Fibroblast of lung (primary cell): ENCODE results near the gene ZNF319.

ENCODE experiments used
- EZH2 ChIP-seq: IDR thresholded peaks from 2 replicates; pipeline ENCODE4 v1.5.1; 2012; ENCODE audit warnings: low read length, control low read depth, mild to moderate bottlenecking; ENCODE audit errors: missing control alignments
- TF ChIP-seq, protein P1 (sequence below), 2 donors: IDR thresholded peaks in 1 of 2; conservative IDR thresholded peaks in 1 of 2; 1 replicate in 1 of 2; 2 replicates in 1 of 2; pipeline ENCODE4 v1.5.1; 2011 to 2012; ENCODE audit warnings: low read length in 2 of 2, control low read depth in 1 of 2, inconsistent platforms in 1 of 2, low read depth in 1 of 2, mild to moderate bottlenecking in 1 of 2

DNA sequence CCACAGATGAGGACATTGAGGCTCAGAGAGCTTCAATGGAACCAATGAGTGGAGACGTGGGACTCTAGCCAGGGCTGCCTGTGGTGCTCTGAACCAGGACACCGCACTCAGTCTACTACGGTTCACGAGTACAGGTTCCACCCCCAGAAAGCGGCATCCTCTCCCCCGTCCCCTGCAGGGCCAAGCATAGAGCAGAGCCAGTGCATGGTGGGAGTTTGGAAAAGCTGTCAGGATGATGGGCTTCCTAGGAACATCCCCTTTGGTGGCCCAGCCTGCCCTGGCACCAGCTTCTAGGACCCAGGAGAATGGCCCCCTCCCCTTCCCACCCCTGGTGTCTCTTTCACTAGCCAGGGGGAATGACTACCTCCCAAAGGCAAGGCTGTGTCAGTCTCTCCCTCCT lies 8.4 kb downstream of the ZNF319 start:
- TF ChIP-seq, protein P1, sequence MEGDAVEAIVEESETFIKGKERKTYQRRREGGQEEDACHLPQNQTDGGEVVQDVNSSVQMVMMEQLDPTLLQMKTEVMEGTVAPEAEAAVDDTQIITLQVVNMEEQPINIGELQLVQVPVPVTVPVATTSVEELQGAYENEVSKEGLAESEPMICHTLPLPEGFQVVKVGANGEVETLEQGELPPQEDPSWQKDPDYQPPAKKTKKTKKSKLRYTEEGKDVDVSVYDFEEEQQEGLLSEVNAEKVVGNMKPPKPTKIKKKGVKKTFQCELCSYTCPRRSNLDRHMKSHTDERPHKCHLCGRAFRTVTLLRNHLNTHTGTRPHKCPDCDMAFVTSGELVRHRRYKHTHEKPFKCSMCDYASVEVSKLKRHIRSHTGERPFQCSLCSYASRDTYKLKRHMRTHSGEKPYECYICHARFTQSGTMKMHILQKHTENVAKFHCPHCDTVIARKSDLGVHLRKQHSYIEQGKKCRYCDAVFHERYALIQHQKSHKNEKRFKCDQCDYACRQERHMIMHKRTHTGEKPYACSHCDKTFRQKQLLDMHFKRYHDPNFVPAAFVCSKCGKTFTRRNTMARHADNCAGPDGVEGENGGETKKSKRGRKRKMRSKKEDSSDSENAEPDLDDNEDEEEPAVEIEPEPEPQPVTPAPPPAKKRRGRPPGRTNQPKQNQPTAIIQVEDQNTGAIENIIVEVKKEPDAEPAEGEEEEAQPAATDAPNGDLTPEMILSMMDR (conservative IDR thresholded peaks at IDR 0.05 in 1 of 2, IDR thresholded peaks at IDR 0.05 in 1 of 2; ENCODE audit: low read depth in 1 of 2, low read length in 2 of 2), result no peak
- TF ChIP-seq EZH2, result no peak
